Measurements from ENCODE around the gene CLDN7. TPM values are rescaled to one million over a fixed set of nuclear protein-coding genes. Genes with fewer than 3 reads are reported as not detected.

The CLDN7 gene, protein sequence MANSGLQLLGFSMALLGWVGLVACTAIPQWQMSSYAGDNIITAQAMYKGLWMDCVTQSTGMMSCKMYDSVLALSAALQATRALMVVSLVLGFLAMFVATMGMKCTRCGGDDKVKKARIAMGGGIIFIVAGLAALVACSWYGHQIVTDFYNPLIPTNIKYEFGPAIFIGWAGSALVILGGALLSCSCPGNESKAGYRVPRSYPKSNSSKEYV
- total RNA-seq, result 5.6 TPM
- long read RNA-seq, partial matches to known transcripts, result 0 of 1 reads
- long read RNA-seq, other reads (novel, unspliced or antisense), result 0 of 1 reads

GRCh38 chr17:7262192-7262934 is at the start of gene CLDN7:
TSS of gene CLDN7 (minus strand) at chr17:7262478. CDS start at chr17:7262043, 435 bp downstream.
- DNase-seq (ENCODE audit: low spot score), result no peak

- DNase-seq (ENCODE audit: low spot score), result no peak
Measured at GRCh38 chr17:7311110-7311705, 48.9 kb upstream of the CLDN7 start.

DNA sequence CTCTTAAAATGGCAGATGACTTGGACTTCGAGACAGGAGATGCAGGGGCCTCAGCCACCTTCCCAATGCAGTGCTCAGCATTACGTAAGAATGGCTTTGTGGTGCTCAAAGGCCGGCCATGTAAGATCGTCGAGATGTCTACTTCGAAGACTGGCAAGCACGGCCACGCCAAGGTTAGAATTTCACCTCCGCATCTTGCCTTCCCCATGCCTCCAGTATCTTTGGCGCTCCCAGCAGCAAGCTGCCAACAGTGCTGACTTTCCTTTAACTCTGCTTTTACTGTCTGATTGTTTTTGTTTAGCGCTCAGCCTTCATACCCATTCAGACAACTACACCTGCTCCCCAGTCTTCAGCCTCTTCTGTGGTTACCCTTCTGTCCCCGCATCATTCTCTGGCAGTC is 47.4 kb upstream of the CLDN7 start:
- DNase-seq (ENCODE audit: low spot score), result no peak

DNA sequence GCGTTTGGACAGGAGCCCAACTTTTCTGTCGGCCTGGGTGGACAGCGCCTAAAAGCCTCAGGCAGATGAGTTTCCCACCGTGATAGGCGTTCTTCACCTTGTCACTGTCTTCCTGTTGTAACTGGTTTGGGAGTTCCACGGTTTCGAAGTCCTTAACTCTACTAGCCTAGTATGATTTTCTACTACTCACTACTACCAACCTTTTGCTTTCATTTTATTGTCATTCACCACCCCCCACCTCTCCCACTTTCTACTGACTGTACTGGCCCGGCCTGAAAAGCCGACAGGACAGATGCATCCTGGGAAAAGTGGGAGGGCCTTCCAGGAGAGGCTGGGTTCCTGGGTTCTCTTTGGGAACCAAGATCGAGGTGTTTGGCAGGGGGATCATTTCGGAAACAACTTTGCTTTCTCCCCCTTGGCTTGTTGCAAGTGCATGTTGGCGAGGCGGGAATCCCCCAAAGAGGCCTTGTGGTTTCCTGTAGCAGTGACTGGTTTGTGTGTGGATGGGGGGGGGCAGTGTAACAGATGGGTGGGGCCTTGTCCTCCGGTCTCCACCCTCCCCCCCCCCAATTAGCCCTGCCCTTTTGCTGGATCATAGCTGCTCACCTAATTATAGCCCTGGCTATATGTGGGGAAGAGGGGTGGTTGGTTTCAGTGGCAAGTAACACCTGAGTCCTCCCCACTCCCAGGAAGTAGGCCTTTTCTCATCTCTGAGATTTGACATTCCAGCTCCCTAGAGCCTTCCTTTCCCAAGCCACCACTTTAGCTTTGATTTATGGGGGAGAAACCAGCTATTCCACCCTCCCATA is 46.6 kb upstream of the CLDN7 start:
- DNase-seq (ENCODE audit: low spot score), result no peak

- peak; percentile 92 for DNase-seq (ENCODE audit: low spot score)
Measured at GRCh38 chr17:7307686-7308624, 45.7 kb upstream of the CLDN7 start.

GRCh38 chr17:7306911-7307685 is 44.8 kb upstream of the CLDN7 start, which contains the start of gene EIF5A:
TSS of gene EIF5A (plus strand) at chr17:7307628. CDS start at chr17:7309636, 2,008 bp downstream.
- DNase-seq (ENCODE audit: low spot score), result peak; percentile 100

DNA sequence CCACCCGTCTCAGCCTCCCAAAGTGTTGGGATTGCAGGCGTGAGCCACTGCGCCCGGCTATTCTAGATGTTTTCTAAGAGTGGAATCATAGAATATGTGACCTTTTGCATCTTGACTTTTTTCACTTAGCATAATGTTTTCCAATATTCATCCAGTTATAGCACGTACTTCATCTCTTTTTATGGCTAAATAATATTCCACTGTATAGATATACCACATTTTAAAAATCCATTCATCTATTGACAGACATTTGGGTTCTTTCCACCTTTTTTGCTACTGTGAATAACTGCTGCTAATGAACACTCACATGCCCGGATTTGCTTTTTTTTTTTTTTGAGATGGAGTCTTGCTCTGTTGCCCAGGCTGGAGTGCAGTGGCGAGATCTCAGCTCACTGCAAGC is 41.9 kb upstream of the CLDN7 start:
- DNase-seq (ENCODE audit: low spot score), result no peak

DNA sequence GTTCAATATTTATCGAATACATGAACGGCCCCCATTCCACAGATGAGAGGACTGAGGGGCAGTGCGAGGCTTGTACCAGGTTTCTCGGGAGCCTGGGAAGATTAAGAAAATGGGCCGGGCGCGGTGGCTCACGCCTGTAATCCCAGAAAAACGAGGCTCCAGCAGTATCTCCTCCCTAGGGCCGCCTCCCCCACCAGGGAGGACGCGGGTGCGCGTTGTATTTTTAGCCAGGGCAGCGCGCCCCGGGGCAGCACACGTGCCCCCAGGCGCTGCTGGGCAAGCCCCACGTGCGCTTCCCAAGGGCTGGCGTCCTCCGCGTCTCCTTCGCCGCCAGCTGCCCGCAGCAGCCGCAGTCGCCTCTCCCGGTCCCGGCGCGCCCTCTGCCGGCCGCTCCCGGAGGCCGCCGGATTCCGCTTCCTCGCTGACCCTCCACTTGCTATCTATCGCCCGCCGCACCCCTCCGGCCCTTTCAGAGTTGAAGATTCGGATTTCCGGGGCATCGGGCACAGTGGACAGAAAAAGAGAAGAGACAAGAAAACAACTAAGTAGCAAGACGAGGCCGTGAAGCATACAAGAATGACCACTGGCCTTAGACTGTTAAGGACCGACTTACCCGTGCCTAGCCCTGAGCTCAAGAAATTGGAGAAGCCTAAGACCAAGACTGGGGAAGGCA is 34.0 kb upstream of the CLDN7 start:
- DNase-seq (ENCODE audit: low spot score), result peak; percentile 94

GRCh38 chr17:7295230-7296180 is 33.2 kb upstream of the CLDN7 start:
- no peak for DNase-seq (ENCODE audit: low spot score)

- no peak for DNase-seq (ENCODE audit: low spot score)
Measured at GRCh38 chr17:7294614-7295153, 32.4 kb upstream of the CLDN7 start, which contains the start of gene YBX2. TSS of gene YBX2 (minus strand) at chr17:7294639. CDS start at chr17:7294500, 139 bp downstream.

GRCh38 chr17:7293816-7294613 is 31.7 kb upstream of the CLDN7 start:
- DNase-seq (ENCODE audit: low spot score), result no peak

DNA sequence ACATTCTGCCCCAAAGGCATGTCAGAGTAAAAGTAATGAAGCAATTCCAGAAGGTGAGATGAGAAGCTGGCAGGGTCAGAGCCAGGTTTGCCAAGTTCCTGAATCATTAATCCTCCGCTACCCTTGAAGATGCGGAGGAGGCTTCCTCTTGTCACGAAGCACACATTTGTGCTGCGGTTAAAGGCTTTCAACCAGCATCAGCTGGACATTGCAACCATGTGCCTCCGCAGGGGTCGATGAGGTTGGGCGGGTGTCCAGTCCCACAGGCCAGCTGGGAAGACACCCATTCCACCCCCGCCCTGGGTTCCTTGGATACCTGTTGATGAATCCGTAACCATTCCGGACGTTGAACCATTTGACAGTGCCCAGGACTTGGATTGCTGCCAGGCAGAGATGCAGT is 30.9 kb upstream of the CLDN7 start:
- no peak for DNase-seq (ENCODE audit: low spot score)

- DNase-seq (ENCODE audit: low spot score), result no peak
Measured at GRCh38 chr17:7292729-7293128, 30.5 kb upstream of the CLDN7 start.

- DNase-seq (ENCODE audit: low spot score), result no peak
Measured at GRCh38 chr17:7292194-7292593, 29.9 kb upstream of the CLDN7 start.

GRCh38 chr17:7290685-7291084 is 28.4 kb upstream of the CLDN7 start:
- no peak for DNase-seq (ENCODE audit: low spot score)

- no peak for DNase-seq (ENCODE audit: low spot score)
Measured at GRCh38 chr17:7290166-7290565, 27.9 kb upstream of the CLDN7 start.

Data from mesenteric fat pad (tissue), 1 donor.